ENCODE measurements around the gene ARPC4.
"Not testable (repeated sequence)": the region's sequence is repeated elsewhere in the genome, so short reads cannot be mapped to it uniquely, and the experiment has no call there.

The ARPC4 gene

GRCh38 chr3:9848860-9849259, 56.0 kb downstream of the ARPC4 start:
- H3K9me2 ChIP-seq (ENCODE audit: low read depth, low read length) = not testable (repeated sequence)

GRCh38 chr3:9851383-9851782, 58.5 kb downstream of the ARPC4 start:
- not testable (repeated sequence) for H3F3A ChIP-seq (ENCODE audit: insufficient read depth, low read length); H3K27ac ChIP-seq (ENCODE audit: low read depth, low read length, poor library complexity, severe bottlenecking); H3K9me2 ChIP-seq (ENCODE audit: low read depth, low read length); H2AFZ ChIP-seq (ENCODE audit: low read length); H3K9me3 ChIP-seq (ENCODE audit: low read length); H4K20me1 ChIP-seq (ENCODE audit: insufficient read depth, low read length); H3K79me2 ChIP-seq (ENCODE audit: insufficient read depth, low read length); H3K4me3 ChIP-seq (ENCODE audit: low read depth, low read length, poor library complexity, severe bottlenecking); H3K27me3 ChIP-seq (ENCODE audit: insufficient read depth, low read length); H3K9ac ChIP-seq (ENCODE audit: low read length); H3K4me2 ChIP-seq (ENCODE audit: low read length); H3K4me1 ChIP-seq (ENCODE audit: insufficient read depth, low read length, severe bottlenecking); H3K36me3 ChIP-seq (ENCODE audit: insufficient read depth, low read length)

More at GRCh38 chr3:9848860-9849259, 56.0 kb downstream of the ARPC4 start:
- not testable (repeated sequence) for H3K27me3 ChIP-seq (ENCODE audit: insufficient read depth, low read length); H3K79me2 ChIP-seq (ENCODE audit: insufficient read depth, low read length); H3K27ac ChIP-seq (ENCODE audit: low read depth, low read length, poor library complexity, severe bottlenecking); H3K9ac ChIP-seq (ENCODE audit: low read length); H3K4me1 ChIP-seq (ENCODE audit: insufficient read depth, low read length, severe bottlenecking); H3K9me3 ChIP-seq (ENCODE audit: low read length); H2AFZ ChIP-seq (ENCODE audit: low read length); H3F3A ChIP-seq (ENCODE audit: insufficient read depth, low read length); H3K4me2 ChIP-seq (ENCODE audit: low read length); H4K20me1 ChIP-seq (ENCODE audit: insufficient read depth, low read length); H3K36me3 ChIP-seq (ENCODE audit: insufficient read depth, low read length); H3K4me3 ChIP-seq (ENCODE audit: low read depth, low read length, poor library complexity, severe bottlenecking)
- TF ChIP-seq CTCF (IDR thresholded peaks at IDR 0.05; ENCODE audit: low read length) = peak; percentile 45

- H3K9me3 ChIP-seq (ENCODE audit: low read length); H4K20me1 ChIP-seq (ENCODE audit: insufficient read depth, low read length); H2AFZ ChIP-seq (ENCODE audit: low read length); H3K27me3 ChIP-seq (ENCODE audit: insufficient read depth, low read length); H3K4me1 ChIP-seq (ENCODE audit: insufficient read depth, low read length, severe bottlenecking); H3K4me3 ChIP-seq (ENCODE audit: low read depth, low read length, poor library complexity, severe bottlenecking); H3K4me2 ChIP-seq (ENCODE audit: low read length); H3K9me2 ChIP-seq (ENCODE audit: low read depth, low read length); H3F3A ChIP-seq (ENCODE audit: insufficient read depth, low read length); H3K27ac ChIP-seq (ENCODE audit: low read depth, low read length, poor library complexity, severe bottlenecking); H3K36me3 ChIP-seq (ENCODE audit: insufficient read depth, low read length); H3K9ac ChIP-seq (ENCODE audit: low read length); H3K79me2 ChIP-seq (ENCODE audit: insufficient read depth, low read length): not testable (repeated sequence)
These were observed 59.0 kb downstream of the ARPC4 start for GRCh38 chr3:9851926-9852325.

GRCh38 chr3:9852528-9852927, 59.6 kb downstream of the ARPC4 start:
- H3K27ac ChIP-seq (ENCODE audit: low read depth, low read length, poor library complexity, severe bottlenecking) = no peak overlapping the region
- no peak overlapping the region for H3K4me3 ChIP-seq (ENCODE audit: low read depth, low read length, poor library complexity, severe bottlenecking)
- H3K9me3 ChIP-seq (ENCODE audit: low read length) = no peaks in the 10 kb centered on the region
- H4K20me1 ChIP-seq (ENCODE audit: insufficient read depth, low read length) = no peaks in the 10 kb centered on the region
- no peak for TF ChIP-seq EZH2 (IDR thresholded peaks at IDR 0.05; ENCODE audit: borderline replicate concordance, low read length)
- peak; percentile 13; the same call in 1 of the 2 replicates for TF ChIP-seq CTCF (IDR thresholded peaks at IDR 0.05; ENCODE audit: low read length)
- H3K79me2 ChIP-seq (ENCODE audit: insufficient read depth, low read length) = no peaks in the 10 kb centered on the region
- no peaks in the 10 kb centered on the region for H3K4me1 ChIP-seq (ENCODE audit: insufficient read depth, low read length, severe bottlenecking)
- no peak overlapping the region for H2AFZ ChIP-seq (ENCODE audit: low read length)
- H3K27me3 ChIP-seq (ENCODE audit: insufficient read depth, low read length) = no peaks in the 10 kb centered on the region
- H3K36me3 ChIP-seq (ENCODE audit: insufficient read depth, low read length) = no peaks in the 10 kb centered on the region
- H3K9me2 ChIP-seq (ENCODE audit: low read depth, low read length) = no peaks in the 10 kb centered on the region
- no peak overlapping the region for H3K4me2 ChIP-seq (ENCODE audit: low read length)
- H3F3A ChIP-seq (ENCODE audit: insufficient read depth, low read length) = no peaks in the 10 kb centered on the region
- no peak overlapping the region for H3K9ac ChIP-seq (ENCODE audit: low read length)

GRCh38 chr3:9854291-9854940, 61.5 kb downstream of the ARPC4 start:
- not testable (repeated sequence) for H3K79me2 ChIP-seq (ENCODE audit: insufficient read depth, low read length); H3K36me3 ChIP-seq (ENCODE audit: insufficient read depth, low read length); H3K27ac ChIP-seq (ENCODE audit: low read depth, low read length, poor library complexity, severe bottlenecking); H2AFZ ChIP-seq (ENCODE audit: low read length); H3K4me3 ChIP-seq (ENCODE audit: low read depth, low read length, poor library complexity, severe bottlenecking); H3K4me2 ChIP-seq (ENCODE audit: low read length); H3K9ac ChIP-seq (ENCODE audit: low read length); H3K27me3 ChIP-seq (ENCODE audit: insufficient read depth, low read length); H3K9me3 ChIP-seq (ENCODE audit: low read length); H3K9me2 ChIP-seq (ENCODE audit: low read depth, low read length); H4K20me1 ChIP-seq (ENCODE audit: insufficient read depth, low read length); H3F3A ChIP-seq (ENCODE audit: insufficient read depth, low read length); H3K4me1 ChIP-seq (ENCODE audit: insufficient read depth, low read length, severe bottlenecking)
